Dendritic cell treated with granulocyte-macrophage colony-stimulating factor and Interleukin-4, amounts not matched to agents 40 ng/mL and 50 ng/mL, for 4 days (primary cell): ENCODE data around the gene HYAL1.
A peak's percentile ranks its signal among the peaks of the same experiment; 100 is the strongest.

ENCODE experiments used
- H3K27ac Mint-ChIP-seq: one replicate; pipeline ENCODE4 v1.8.0; 2022; ENCODE audit warnings: mild to moderate bottlenecking, mixed read lengths
- H3K27me3 Mint-ChIP-seq: one replicate; pipeline ENCODE4 v1.8.0; 2022; ENCODE audit warnings: mild to moderate bottlenecking, mixed read lengths
- H3K36me3 Mint-ChIP-seq: one replicate; pipeline ENCODE4 v1.8.0; 2022; ENCODE audit warnings: low read depth, mixed read lengths
- H3K4me1 Mint-ChIP-seq: one replicate; pipeline ENCODE4 v1.8.0; 2022; ENCODE audit warnings: low read depth, mixed read lengths
- H3K4me3 Mint-ChIP-seq: one replicate; pipeline ENCODE4 v1.8.0; 2022; ENCODE audit warnings: mild to moderate bottlenecking, moderate library complexity, mixed read lengths
- H3K9me3 Mint-ChIP-seq: one replicate; pipeline ENCODE4 v1.8.0; 2022; ENCODE audit warnings: mixed read lengths
- intact Hi-C: fragments of 100-400 bp; cut with micrococcal nuclease; formaldehyde crosslinking; loops from one replicate; pipeline ENCODE4 v1.15.0; 2022

The HYAL1 gene

GRCh38 chr3:50254577-50255250 lies 48.7 kb downstream of the HYAL1 start:
- Mint-ChIP-seq H3K9me3 (no peaks in the 10 kb centered on the region), H3K4me1 (peaks cover 84% of the 10 kb centered on the region), H3K36me3 (peaks cover 100% of the 10 kb centered on the region), H3K4me3 (no peak overlapping the region), H3K27me3 (no peaks in the 10 kb centered on the region), H3K27ac (peak overlapping the region; percentile 88)
- intact Hi-C loops = loop anchor here (1.0 kb wide), 1 partner anchor 8 kb away; no protein-coding TSS in a partner anchor

GRCh38 chr3:50251220-50251619 lies 52.2 kb downstream of the HYAL1 start:
- intact Hi-C loops = no loop called here
- Mint-ChIP-seq H3K9me3 (no peaks in the 10 kb centered on the region), H3K4me3 (no peak overlapping the region), H3K4me1 (peaks cover 86% of the 10 kb centered on the region), H3K27me3 (no peaks in the 10 kb centered on the region), H3K36me3 (peaks cover 100% of the 10 kb centered on the region), H3K27ac (peak overlapping the region; percentile 68)

GRCh38 chr3:50250514-50250913 lies 52.9 kb downstream of the HYAL1 start:
- H3K27ac Mint-ChIP-seq = peak overlapping the region; percentile 68
- peaks cover 92% of the 10 kb centered on the region for H3K4me1 Mint-ChIP-seq
- H3K36me3 Mint-ChIP-seq = peaks cover 100% of the 10 kb centered on the region
- intact Hi-C loops = no loop called here
- H3K4me3 Mint-ChIP-seq = no peak overlapping the region
- H3K27me3 Mint-ChIP-seq = no peaks in the 10 kb centered on the region
- H3K9me3 Mint-ChIP-seq = no peaks in the 10 kb centered on the region
